Gastroesophageal sphincter (tissue), 4 donors: Measurements from ENCODE around the gene MEG3. TPM values are rescaled to one million over a fixed set of nuclear protein-coding genes. Genes with fewer than 3 reads are reported as not detected.

Experiments
- ATAC-seq: fragments of 150-250 bp; one replicate; pipeline ENCODE4 v1.9.1; 2016; ENCODE audit warnings: mild to moderate bottlenecking, moderate library complexity
- H3K27ac ChIP-seq, 4 donors: fragments of 200-600 bp; sonication (generic) in 3 of 4; 1 replicate in 3 of 4; 2 replicates in 1 of 4; pipeline ENCODE4 v1.5.1; 2016 to 2019
- H3K27me3 ChIP-seq: fragments of 200-600 bp; sonication (generic); one replicate; pipeline ENCODE4 v1.5.1; 2019
- H3K36me3 ChIP-seq, 2 donors: fragments of 200-600 bp; sonication (generic); one replicate each; pipeline ENCODE4 v1.5.1; 2019; ENCODE audit warnings: control low read depth in 1 of 2
- H3K4me1 ChIP-seq, 3 donors: fragments of 200-600 bp; sonication (generic); 1 replicate in 2 of 3; 2 replicates in 1 of 3; pipeline ENCODE4 v1.5.1; 2016 to 2019; ENCODE audit warnings: control low read depth in 2 of 3
- H3K4me3 ChIP-seq, 2 donors: fragments of 200-600 bp; sonication (generic); one replicate each; pipeline ENCODE4 v1.5.1; 2019; ENCODE audit warnings: mild to moderate bottlenecking in 1 of 2, moderate library complexity in 1 of 2
- H3K9me3 ChIP-seq, 3 donors: fragments of 200-600 bp; sonication (generic); one replicate each; pipeline ENCODE4 v1.5.1; 2017 to 2019; ENCODE audit warnings: control low read depth in 2 of 3
- CTCF ChIP-seq, 4 experiments: fragments of 200-600 bp in 2 of 4; fragments of 450-650 bp in 2 of 4; sonication (generic) in 1 of 4; IDR thresholded peaks; one replicate each; pipeline ENCODE4 v1.5.1; 2017 to 2019; ENCODE audit warnings: antibody characterized with exemption in 4 of 4, mild to moderate bottlenecking in 2 of 4, moderate library complexity in 2 of 4
- EP300 ChIP-seq: sonication (generic); formaldehyde crosslinking; IDR thresholded peaks from one replicate; pipeline ENCODE4 v1.6.1; 2017; ENCODE audit warnings: antibody characterized with exemption, mild to moderate bottlenecking
- POLR2A ChIP-seq, 2 donors: fragments of 450-650 bp; IDR thresholded peaks; one replicate each; pipeline ENCODE4 v1.6.1; 2017; ENCODE audit warnings: antibody characterized with exemption in 2 of 2, mild to moderate bottlenecking in 2 of 2, moderate library complexity in 1 of 2
- POLR2AphosphoS5 ChIP-seq: sonication (generic); formaldehyde crosslinking; IDR thresholded peaks from one replicate; pipeline ENCODE4 v1.6.1; 2017; ENCODE audit warnings: antibody characterized with exemption
- WGBS, 2 donors: methylation state at CpG; one replicate each; pipeline ENCODE4 v1.1.5; 2018; ENCODE audit warnings: low coverage in 1 of 2; 5-methylcytosine and 5-hydroxymethylcytosine counted together
- total RNA-seq, 4 donors: library from RNA; depleted of rRNA; stranded (reverse); fragments of >200 nt; gene quantifications; one replicate each; pipeline ENCODE4 v1.1.0, GENCODE V29; 2016

Gene MEG3
- total RNA-seq, 4 donors from 2014 or later, result 7.5 to 59.0 (median 36.7) TPM

GRCh38 chr14:100893760-100894159, 67.8 kb downstream of the MEG3 start:
- no peaks in the 10 kb centered on the region for H3K9me3 ChIP-seq
- no peak overlapping the region for H3K4me3 ChIP-seq
- 88 to 94% methylated on average over 3 to 8 of the region's 11 CpGs for WGBS, 2 donors
- H3K27me3 ChIP-seq, result peaks cover 58% of the 10 kb centered on the region
- no peak for TF ChIP-seq POLR2A (IDR thresholded peaks at IDR 0.05)
- no peak for TF ChIP-seq CTCF (IDR thresholded peaks at IDR 0.05)
- TF ChIP-seq EP300, result no peak
- TF ChIP-seq POLR2AphosphoS5, result no peak
- no peaks in the 10 kb centered on the region for H3K36me3 ChIP-seq
- no peaks in the 10 kb centered on the region for H3K4me1 ChIP-seq
- ATAC-seq, result no peak
- no peak overlapping the region for H3K27ac ChIP-seq

GRCh38 chr14:100894416-100894815, 68.5 kb downstream of the MEG3 start:
- no peaks in the 10 kb centered on the region for H3K9me3 ChIP-seq
- TF ChIP-seq POLR2A (IDR thresholded peaks at IDR 0.05) (no peak), POLR2AphosphoS5 (no peak), CTCF (IDR thresholded peaks at IDR 0.05) (no peak), EP300 (no peak)
- peaks cover 64% of the 10 kb centered on the region for H3K27me3 ChIP-seq
- peaks cover 0 to 5% (median 0%) of the 10 kb centered on the region in 3 donors for H3K4me1 ChIP-seq
- ATAC-seq, result no peak
- no peak overlapping the region for H3K4me3 ChIP-seq
- no peak overlapping the region for H3K27ac ChIP-seq
- no peaks in the 10 kb centered on the region for H3K36me3 ChIP-seq
- 40 to 94% methylated on average over 1 to 5 of the region's 6 CpGs for WGBS, 2 donors

GRCh38 chr14:100895411-100895810, 69.5 kb downstream of the MEG3 start:
- WGBS, 2 donors, result 79 to 92% methylated on average over 5 to 6 of the region's 6 CpGs
- no peaks in the 10 kb centered on the region for H3K36me3 ChIP-seq
- no peak overlapping the region for H3K4me3 ChIP-seq
- peaks cover 0 to 15% (median 6%) of the 10 kb centered on the region in 3 donors for H3K4me1 ChIP-seq
- no peak overlapping the region for H3K27ac ChIP-seq
- no peak for ATAC-seq
- no peak for TF ChIP-seq CTCF (IDR thresholded peaks at IDR 0.05)
- no peak for TF ChIP-seq EP300
- no peak for TF ChIP-seq POLR2AphosphoS5
- no peak for TF ChIP-seq POLR2A (IDR thresholded peaks at IDR 0.05)
- H3K27me3 ChIP-seq, result peaks cover 69% of the 10 kb centered on the region
- no peaks in the 10 kb centered on the region for H3K9me3 ChIP-seq

GRCh38 chr14:100896369-100897060, 70.6 kb downstream of the MEG3 start:
- H3K27me3 ChIP-seq, result peaks cover 70% of the 10 kb centered on the region
- H3K9me3 ChIP-seq, result peaks cover 0 to 2% (median 0%) of the 10 kb centered on the region in 3 donors
- 62 to 82% methylated on average over 5 to 14 of the region's 22 CpGs for WGBS, 2 donors
- no peak overlapping the region for H3K27ac ChIP-seq
- H3K4me3 ChIP-seq, result no peak overlapping the region
- peaks cover 0 to 23% (median 6%) of the 10 kb centered on the region in 3 donors for H3K4me1 ChIP-seq
- TF ChIP-seq POLR2A (IDR thresholded peaks at IDR 0.05), result no peak
- TF ChIP-seq POLR2AphosphoS5, result no peak
- ATAC-seq, result no peak
- H3K36me3 ChIP-seq, result no peaks in the 10 kb centered on the region

- TF ChIP-seq EP300 (no peak), CTCF (IDR thresholded peaks at IDR 0.05) (no peak), POLR2AphosphoS5 (no peak), POLR2A (IDR thresholded peaks at IDR 0.05) (no peak)
- WGBS, 2 donors, result 100% methylated on average over 2 of the region's 11 CpGs; no CpG with 5 or more reads in 1 of the 2 donors
- peaks cover 0 to 23% (median 6%) of the 10 kb centered on the region in 3 donors for H3K4me1 ChIP-seq
- H3K27ac ChIP-seq, result no peak overlapping the region
- peaks cover 75% of the 10 kb centered on the region for H3K27me3 ChIP-seq
- no peaks in the 10 kb centered on the region for H3K36me3 ChIP-seq
- no peak for ATAC-seq
- H3K9me3 ChIP-seq, result peaks cover 0 to 9% (median 0%) of the 10 kb centered on the region in 3 donors
- H3K4me3 ChIP-seq, result no peak overlapping the region
Measured at GRCh38 chr14:100898465-100898864, 72.5 kb downstream of the MEG3 start.
